H9 (cell line): ENCODE results near the gene QSOX2. TPM values are rescaled to one million over a fixed set of nuclear protein-coding genes. Genes with fewer than 3 reads are reported as not detected.

Source experiments
- DNase-seq: peaks from one replicate; pipeline ENCODE4 v3.0.0-alpha.2; 2017
- H2AFZ ChIP-seq: one replicate; pipeline ENCODE4 v1.6.1; 2013; ENCODE audit warnings: mild to moderate bottlenecking, low read length, control low read depth, moderate library complexity
- H2AK5ac ChIP-seq: 2 replicates; pipeline ENCODE4 v1.6.1; 2013; ENCODE audit warnings: low read length, control low read depth, mixed read lengths; ENCODE audit not compliant: insufficient read length
- H2BK120ac ChIP-seq: one replicate; pipeline ENCODE4 v1.6.1; 2013; ENCODE audit warnings: low read depth, mild to moderate bottlenecking, low read length, control low read depth, inconsistent platforms; ENCODE audit not compliant: poor library complexity, severe bottlenecking
- H2BK12ac ChIP-seq: 2 replicates; pipeline ENCODE4 v1.6.1; 2013; ENCODE audit warnings: low read length, control low read depth, mixed read lengths, low read depth; ENCODE audit not compliant: insufficient read length
- H2BK15ac ChIP-seq: 2 replicates; pipeline ENCODE4 v1.6.1; 2013; ENCODE audit warnings: low read depth, low read length, control low read depth
- H2BK20ac ChIP-seq: one replicate; pipeline ENCODE4 v1.6.1; 2013; ENCODE audit warnings: low read depth, mild to moderate bottlenecking, low read length, control low read depth, inconsistent platforms; ENCODE audit not compliant: poor library complexity, severe bottlenecking
- H2BK5ac ChIP-seq: 2 replicates; pipeline ENCODE4 v1.6.1; 2013; ENCODE audit warnings: low read length, control low read depth, mixed read lengths; ENCODE audit not compliant: insufficient read length
- H3K14ac ChIP-seq: 2 replicates; pipeline ENCODE4 v1.6.1; 2013; ENCODE audit warnings: low read length, control low read depth; ENCODE audit not compliant: insufficient read depth
- H3K18ac ChIP-seq: 2 replicates; pipeline ENCODE4 v1.6.1; 2013; ENCODE audit warnings: low read depth, mild to moderate bottlenecking, mixed read lengths, low read length, control low read depth; ENCODE audit not compliant: insufficient read length
- H3K23ac ChIP-seq: 2 replicates; pipeline ENCODE4 v1.6.1; 2013; ENCODE audit warnings: low read length, control low read depth, mixed read lengths, low read depth; ENCODE audit not compliant: insufficient read length
- H3K23me2 ChIP-seq: 2 replicates; pipeline ENCODE4 v1.6.1; 2013; ENCODE audit warnings: low read depth, mild to moderate bottlenecking, mixed read lengths, low read length, control low read depth; ENCODE audit not compliant: insufficient read length, poor library complexity, severe bottlenecking
- H3K27ac ChIP-seq: 2 replicates; pipeline ENCODE4 v1.5.1; 2013; ENCODE audit warnings: low read length, control low read depth, mixed read lengths, low read depth; ENCODE audit not compliant: insufficient read length
- H3K27me3 ChIP-seq: 2 replicates; pipeline ENCODE4 v1.6.1; 2013; ENCODE audit warnings: low read length, control low read depth, inconsistent platforms; ENCODE audit not compliant: insufficient read depth
- H3K4ac ChIP-seq: 2 replicates; pipeline ENCODE4 v1.6.1; 2013; ENCODE audit warnings: low read depth, mild to moderate bottlenecking, control low read depth, inconsistent platforms, low read length, moderate library complexity
- H3K4me1 ChIP-seq: 2 replicates; pipeline ENCODE4 v1.6.1; 2013; ENCODE audit warnings: low read length, control low read depth, inconsistent platforms; ENCODE audit not compliant: insufficient read depth
- H3K4me2 ChIP-seq: 2 replicates; pipeline ENCODE4 v1.6.1; 2013; ENCODE audit warnings: low read length, control low read depth, mixed read lengths; ENCODE audit not compliant: insufficient read length, insufficient read depth
- H3K56ac ChIP-seq: 2 replicates; pipeline ENCODE4 v1.6.1; 2013; ENCODE audit warnings: low read depth, mild to moderate bottlenecking, mixed read lengths, low read length, control low read depth; ENCODE audit not compliant: insufficient read length
- H3K79me1 ChIP-seq: 2 replicates; pipeline ENCODE4 v1.6.1; 2013; ENCODE audit warnings: low read depth, mild to moderate bottlenecking, moderate library complexity, low read length, control low read depth, inconsistent platforms; ENCODE audit not compliant: insufficient read depth, poor library complexity, severe bottlenecking
- H3K79me2 ChIP-seq: 2 replicates; pipeline ENCODE4 v1.6.1; 2013; ENCODE audit warnings: low read length, control low read depth, inconsistent platforms; ENCODE audit not compliant: insufficient read depth
- H3K9ac ChIP-seq: 2 replicates; pipeline ENCODE4 v1.6.1; 2013; ENCODE audit warnings: low read length, control low read depth, mixed read lengths; ENCODE audit not compliant: insufficient read length; ENCODE audit errors: extremely low read depth
- H3K9me3 ChIP-seq: one replicate; pipeline ENCODE4 v1.6.1; 2013; ENCODE audit warnings: low read depth, low read length, inconsistent platforms; ENCODE audit not compliant: control insufficient read depth
- H3T11ph ChIP-seq: one replicate; pipeline ENCODE4 v1.6.1; 2013; ENCODE audit warnings: mild to moderate bottlenecking, low read length, control low read depth, inconsistent platforms
- H4K20me1 ChIP-seq: one replicate; pipeline ENCODE4 v1.6.1; 2013; ENCODE audit not compliant: control insufficient read depth, insufficient read length, insufficient read depth
- H4K5ac ChIP-seq: 2 replicates; pipeline ENCODE4 v1.6.1; 2013; ENCODE audit warnings: low read depth, mild to moderate bottlenecking, mixed read lengths, low read length, control low read depth; ENCODE audit not compliant: insufficient read length
- H4K8ac ChIP-seq: replicated peaks from 2 replicates; pipeline ENCODE4 v1.6.1; 2013; ENCODE audit warnings: low read length, control low read depth, mixed read lengths, low read depth; ENCODE audit not compliant: insufficient read length
- H4K91ac ChIP-seq: 2 replicates; pipeline ENCODE4 v1.6.1; 2013; ENCODE audit warnings: low read depth, mild to moderate bottlenecking, moderate library complexity, mixed read lengths, low read length, control low read depth; ENCODE audit not compliant: insufficient read length
- H3K27ac Mint-ChIP-seq, 3 experiments: 2 replicates in 2 of 3; 3 replicates in 1 of 3; pipeline ENCODE4 v1.8.0; 2020 to 2021; ENCODE audit warnings: mixed read lengths in 3 of 3, mild to moderate bottlenecking in 1 of 3, moderate library complexity in 1 of 3
- H3K27me3 Mint-ChIP-seq: 2 replicates; pipeline ENCODE4 v1.8.0; 2021; ENCODE audit warnings: low read depth, mild to moderate bottlenecking, moderate library complexity, mixed read lengths
- H3K36me3 Mint-ChIP-seq, 3 experiments: 2 replicates in 2 of 3; 3 replicates in 1 of 3; pipeline ENCODE4 v1.8.0; 2020 to 2021; ENCODE audit warnings: low read depth in 3 of 3, mixed read lengths in 3 of 3; ENCODE audit not compliant: insufficient read depth in 1 of 3
- H3K4me1 Mint-ChIP-seq, 2 experiments: 2 replicates each; pipeline ENCODE4 v1.8.0; 2020; ENCODE audit warnings: mixed read lengths in 2 of 2
- H3K4me3 Mint-ChIP-seq, 2 experiments: 2 replicates in 1 of 2; 3 replicates in 1 of 2; pipeline ENCODE4 v1.8.0; 2020 to 2021; ENCODE audit warnings: mild to moderate bottlenecking in 2 of 2, mixed read lengths in 2 of 2, moderate library complexity in 1 of 2
- H3K9me3 Mint-ChIP-seq, 2 experiments: 2 replicates in 1 of 2; 3 replicates in 1 of 2; pipeline ENCODE4 v1.8.0; 2020; ENCODE audit warnings: mild to moderate bottlenecking in 2 of 2, mixed read lengths in 2 of 2, moderate library complexity in 1 of 2
- CTCF ChIP-seq: fragments of 200-600 bp; sonication (generic); conservative IDR thresholded peaks from 3 replicates; pipeline ENCODE4 v1.8.0; 2021; ENCODE audit warnings: antibody characterized with exemption, mild to moderate bottlenecking
- WGBS: extraction: QIAGEN DNeasy Blood & Tissue Kit; methylation state at CpG from one replicate; pipeline ENCODE4 v1.1.7; 2013; ENCODE audit warnings: missing lambda C conversion rate, low lambda C conversion rate, mixed read lengths; ENCODE audit not compliant: insufficient read length; ENCODE audit errors: extremely low coverage; 5-methylcytosine and 5-hydroxymethylcytosine counted together
- total RNA-seq: library from RNA; stranded (reverse); gene quantifications from 2 replicates; pipeline ENCODE4 v1.2.1, GENCODE V29; 2021

QSOX2 gene
- total RNA-seq, 1 experiment from 2014 or later, result 25.8 TPM

GRCh38 chr9:136201609-136202453, 43.8 kb downstream of the QSOX2 start:
- DNase-seq, result no peak
- Histone ChIP-seq H3K4me2 (no peak overlapping the region), H2BK120ac (no peak overlapping the region), H4K8ac (no peak overlapping the region), H4K20me1 (no peaks in the 10 kb centered on the region), H3K23me2 (peaks cover 5% of the 10 kb centered on the region), H2AK5ac (no peak overlapping the region), H3K23ac (no peak overlapping the region), H2BK20ac (no peak overlapping the region), H3K56ac (no peak overlapping the region), H2BK12ac (no peak overlapping the region), H2BK5ac (no peak overlapping the region), H4K91ac (no peak overlapping the region), H3K79me2 (no peaks in the 10 kb centered on the region), H3K9ac (no peak overlapping the region), H2BK15ac (no peak overlapping the region), H3K9me3 (no peaks in the 10 kb centered on the region), H3K27ac (no peak overlapping the region), H3K79me1 (no peaks in the 10 kb centered on the region), H4K5ac (no peak overlapping the region), H3K4ac (no peak overlapping the region), H3K18ac (no peak overlapping the region), H3K14ac (no peak overlapping the region), H3K27me3 (peaks cover 75% of the 10 kb centered on the region), H2AFZ (no peak overlapping the region), H3T11ph (no peak overlapping the region), H3K4me1 (no peaks in the 10 kb centered on the region)
- Mint-ChIP-seq H3K9me3 (no peaks in the 10 kb centered on the region), H3K4me1 (peaks cover 2 to 13% of the 10 kb centered on the region in 2 experiments), H3K27me3 (peaks cover 92% of the 10 kb centered on the region), H3K36me3 (peaks cover 0 to 6% (median 2%) of the 10 kb centered on the region in 3 experiments; a peak in 2 of 7 replicates), H3K27ac (no peak overlapping the region), H3K4me3 (no peak overlapping the region)
- TF ChIP-seq CTCF, result no peak
- no CpG with 5 or more reads among the region's 85 CpGs for WGBS
